GM19351 (cell line): ENCODE data around the gene RPP14.

Source experiments
- ATAC-seq: cut with Tn5 transposase; IDR thresholded peaks from one replicate; pipeline ENCODE4 v1.9.1; 2021; ENCODE audit warnings: mild to moderate bottlenecking, moderate library complexity; ENCODE audit not compliant: unreplicated experiment

The RPP14 gene

GRCh38 chr3:58291671-58292338, 14.2 kb upstream of the RPP14 start:
- ATAC-seq, result no peak

GRCh38 chr3:58292866-58293265, 13.2 kb upstream of the RPP14 start:
- ATAC-seq, result no peak

DNA sequence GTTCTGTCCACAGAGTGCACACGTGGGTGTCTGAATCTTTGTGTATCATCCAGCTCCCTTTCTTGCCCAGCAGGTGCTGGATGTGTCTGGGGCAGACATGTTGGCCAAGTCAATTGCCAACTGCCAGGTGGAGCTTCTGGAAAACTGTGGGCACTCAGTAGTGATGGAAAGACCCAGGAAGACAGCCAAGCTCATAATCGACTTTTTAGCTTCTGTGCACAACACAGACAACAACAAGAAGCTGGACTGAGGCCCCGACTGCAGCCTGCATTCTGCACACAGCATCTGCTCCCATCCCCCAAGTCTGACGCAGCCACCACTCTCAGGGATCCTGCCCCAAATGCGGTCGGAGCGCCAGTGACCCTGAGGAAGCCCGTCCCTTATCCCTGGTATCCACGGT, 12.5 kb upstream of the RPP14 start:
- ATAC-seq, result no peak

GRCh38 chr3:58296269-58296668, 9.8 kb upstream of the RPP14 start:
- ATAC-seq, result no peak

DNA sequence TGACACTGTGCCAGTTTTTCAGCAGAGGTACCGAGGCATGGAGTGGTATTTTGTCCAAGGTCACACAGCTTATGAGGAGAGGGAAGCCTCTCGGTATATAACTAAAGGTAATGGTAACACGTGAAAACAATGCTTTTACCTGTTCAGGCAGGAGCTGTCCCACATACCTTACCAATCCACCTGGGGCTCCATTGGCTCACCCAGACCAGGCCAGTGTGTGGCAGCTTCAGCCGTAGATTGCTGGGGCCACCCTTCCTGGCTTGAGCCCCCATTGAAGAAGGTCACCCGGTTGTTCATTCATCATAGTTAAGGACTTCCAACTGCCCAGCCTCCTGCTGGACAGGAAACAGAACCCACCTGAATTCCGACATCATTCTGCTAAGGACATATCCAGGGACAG, 9.2 kb upstream of the RPP14 start:
- no peak for ATAC-seq

DNA sequence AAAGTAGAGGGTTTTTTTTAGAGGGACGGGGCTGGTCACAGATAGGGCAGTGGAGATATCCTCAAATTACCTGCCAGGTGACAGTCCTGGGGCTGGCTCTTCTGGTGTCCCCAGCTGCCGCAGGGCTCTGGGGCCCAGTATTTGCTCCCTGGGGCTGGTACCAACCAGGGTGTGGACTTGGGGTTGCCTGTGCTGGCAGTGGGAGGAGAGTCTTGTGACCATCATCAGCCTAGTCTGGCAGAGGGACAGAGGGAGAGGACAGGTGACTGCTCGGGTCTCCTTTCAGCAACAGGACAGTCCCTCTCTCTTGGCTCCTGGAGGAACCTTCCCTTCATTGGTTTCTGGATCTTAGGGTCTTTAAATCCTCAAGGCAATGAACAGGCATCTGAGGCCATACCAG, 7.9 kb upstream of the RPP14 start:
- no peak for ATAC-seq

DNA sequence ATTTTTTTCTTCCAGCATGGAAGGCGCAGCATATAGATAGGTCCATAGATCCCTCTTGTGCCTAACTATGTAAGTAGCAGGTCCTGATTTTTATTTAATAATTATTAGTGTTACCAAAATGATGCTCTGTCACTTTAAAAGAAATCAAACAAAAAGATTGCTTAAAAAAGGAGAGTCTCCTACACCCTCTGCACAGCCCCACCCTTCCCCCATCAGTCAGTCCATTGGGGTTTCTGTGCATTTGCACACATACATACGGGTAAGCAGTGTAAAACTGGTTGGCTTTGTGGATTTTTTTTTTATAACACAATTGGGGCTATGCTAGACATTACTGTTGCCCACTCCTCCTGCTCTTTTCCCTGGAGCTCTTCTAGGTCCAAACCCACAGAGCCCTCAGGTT, 7.0 kb upstream of the RPP14 start:
- ATAC-seq, result no peak

GRCh38 chr3:58299839-58300516, 6.1 kb upstream of the RPP14 start:
- no peak for ATAC-seq

DNA sequence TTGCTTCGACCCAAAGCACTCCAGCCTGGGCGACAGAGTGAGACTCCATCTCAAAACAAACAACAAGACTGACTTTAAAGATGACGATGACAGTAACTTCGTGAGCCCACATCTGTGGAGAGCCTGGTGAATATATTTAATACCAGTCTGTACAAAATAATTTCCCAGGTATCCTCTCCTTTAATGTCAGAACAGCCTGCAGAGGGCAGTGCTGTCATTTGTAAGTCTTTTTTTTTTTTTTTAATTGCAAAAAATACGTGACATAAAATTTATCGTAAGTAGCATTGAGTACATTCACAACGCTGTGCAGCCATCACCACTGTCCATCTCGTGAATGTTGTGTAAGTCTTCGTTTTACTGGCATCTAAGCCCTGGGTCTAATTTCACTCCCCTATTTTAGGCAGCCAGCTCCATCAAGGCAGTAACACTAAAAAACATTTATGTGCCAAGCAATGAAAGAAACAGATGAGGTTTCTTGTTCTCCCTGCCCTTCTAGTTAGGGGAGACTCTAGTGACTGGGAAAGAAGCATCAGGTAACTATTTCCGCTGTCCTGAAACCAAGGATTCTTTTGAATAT, 1.7 kb downstream of the RPP14 start:
- ATAC-seq, result no peak

DNA sequence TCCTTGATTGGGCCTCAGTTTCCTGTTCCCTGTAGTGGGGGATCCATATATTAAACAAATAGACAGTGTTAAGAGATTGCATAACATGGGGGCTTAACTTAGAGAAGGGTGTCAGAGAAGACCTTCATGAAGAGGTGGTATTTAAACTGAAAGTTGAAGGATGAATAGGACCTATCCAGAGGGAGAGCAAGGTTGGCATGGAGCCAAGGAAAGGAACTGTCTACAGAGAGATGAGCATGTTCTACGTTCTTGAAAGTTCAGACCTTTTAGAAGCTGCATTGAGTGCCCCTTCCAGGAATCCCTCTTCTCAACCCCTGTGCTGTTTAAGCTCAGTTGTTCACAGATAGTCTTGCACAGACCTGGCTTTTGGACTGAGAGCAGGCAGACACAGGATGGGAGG, 2.7 kb downstream of the RPP14 start:
- no peak for ATAC-seq

DNA sequence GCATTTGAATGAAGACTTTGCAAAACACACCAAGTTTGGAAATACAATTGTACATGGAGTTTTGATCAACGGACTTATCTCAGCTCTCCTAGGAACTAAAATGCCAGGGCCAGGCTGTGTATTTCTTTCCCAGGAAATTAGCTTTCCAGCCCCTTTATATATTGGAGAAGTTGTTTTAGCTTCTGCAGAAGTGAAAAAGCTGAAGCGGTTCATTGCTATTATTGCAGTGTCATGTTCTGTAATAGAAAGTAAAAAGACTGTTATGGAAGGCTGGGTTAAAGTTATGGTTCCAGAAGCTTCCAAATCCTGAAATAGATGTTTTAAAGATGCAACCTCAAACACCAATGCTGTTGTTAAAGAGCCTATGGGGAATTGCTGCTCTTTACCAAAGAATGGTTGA, 11.8 kb downstream of the RPP14 start:
- no peak for ATAC-seq

DNA sequence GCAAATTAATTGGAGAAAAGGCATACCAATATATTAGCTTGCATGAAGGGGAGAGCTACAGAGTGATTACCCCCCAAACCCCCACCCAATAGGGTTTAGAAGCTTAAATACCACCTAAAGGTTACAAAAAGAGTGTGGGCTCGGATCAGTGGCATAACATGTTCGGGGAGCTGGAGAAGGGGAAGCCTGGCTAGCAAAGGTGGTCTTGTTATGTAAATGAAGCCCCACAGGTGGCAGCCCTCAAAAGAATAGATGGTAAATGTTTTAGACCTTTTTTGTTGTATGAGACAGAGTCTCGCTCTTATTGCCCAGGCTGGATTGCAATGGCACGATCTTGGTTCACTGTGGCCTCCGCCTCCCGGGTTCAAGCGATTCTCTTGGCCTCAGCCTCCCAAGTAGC, 15.7 kb downstream of the RPP14 start:
- no peak for ATAC-seq

DNA sequence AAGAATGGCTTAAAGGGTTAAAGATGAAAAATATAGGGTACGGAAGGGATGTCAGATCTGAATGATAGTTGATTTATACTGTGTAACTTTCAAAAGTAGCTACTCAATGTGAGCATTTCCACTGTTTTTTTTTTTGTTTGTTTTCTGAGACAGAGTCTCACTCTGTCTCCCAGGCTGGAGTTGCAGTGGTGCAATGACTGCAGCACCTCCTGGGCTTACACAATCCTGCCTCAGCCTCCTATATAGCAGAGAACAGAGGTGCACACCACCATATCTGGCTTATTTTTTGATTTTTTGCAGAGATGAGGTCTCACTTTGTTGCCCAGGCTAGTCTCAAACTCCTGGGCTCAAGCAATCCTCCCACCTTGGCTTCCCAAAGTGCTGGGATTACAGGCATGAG, 16.7 kb downstream of the RPP14 start:
- ATAC-seq, result no peak

GRCh38 chr3:58323529-58324390, 17.7 kb downstream of the RPP14 start:
- no peak for ATAC-seq

- no peak for ATAC-seq
Observed at GRCh38 chr3:58324391-58325390, 18.6 kb downstream of the RPP14 start.

GRCh38 chr3:58325525-58325992, 19.5 kb downstream of the RPP14 start:
- no peak for ATAC-seq

DNA sequence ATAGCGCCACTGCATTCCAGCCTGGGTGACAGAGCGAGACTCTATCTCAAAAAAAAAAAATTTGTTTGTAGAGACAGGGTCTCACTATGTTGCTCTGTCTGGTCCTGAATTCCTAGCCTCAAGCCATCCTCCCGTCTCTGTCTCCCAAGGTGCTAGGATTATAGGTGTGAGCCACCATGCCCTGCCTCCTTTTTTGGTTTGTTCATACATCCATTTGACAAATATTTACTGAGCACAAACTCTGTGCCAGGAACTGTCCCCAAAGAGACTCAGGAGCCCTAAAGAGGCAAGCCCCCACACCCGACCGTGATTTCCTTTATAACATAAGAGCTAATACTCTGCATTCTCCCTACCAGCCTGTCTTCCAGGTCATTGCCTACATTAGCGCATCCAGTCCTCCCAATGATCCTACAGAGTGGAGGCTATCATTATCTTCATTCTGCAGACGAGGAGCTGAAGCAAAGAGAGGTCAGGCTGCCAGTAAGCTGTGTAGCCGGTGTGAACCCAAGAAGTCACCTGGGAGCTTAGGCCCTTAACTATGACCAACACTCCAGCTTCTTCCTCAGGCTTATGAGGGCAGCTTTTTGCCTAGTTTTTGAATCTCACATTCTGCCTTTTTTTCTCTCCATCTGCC, 20.3 kb downstream of the RPP14 start:
- ATAC-seq, result no peak

- no peak for ATAC-seq
Observed at GRCh38 chr3:58329150-58329921, 23.3 kb downstream of the RPP14 start.

DNA sequence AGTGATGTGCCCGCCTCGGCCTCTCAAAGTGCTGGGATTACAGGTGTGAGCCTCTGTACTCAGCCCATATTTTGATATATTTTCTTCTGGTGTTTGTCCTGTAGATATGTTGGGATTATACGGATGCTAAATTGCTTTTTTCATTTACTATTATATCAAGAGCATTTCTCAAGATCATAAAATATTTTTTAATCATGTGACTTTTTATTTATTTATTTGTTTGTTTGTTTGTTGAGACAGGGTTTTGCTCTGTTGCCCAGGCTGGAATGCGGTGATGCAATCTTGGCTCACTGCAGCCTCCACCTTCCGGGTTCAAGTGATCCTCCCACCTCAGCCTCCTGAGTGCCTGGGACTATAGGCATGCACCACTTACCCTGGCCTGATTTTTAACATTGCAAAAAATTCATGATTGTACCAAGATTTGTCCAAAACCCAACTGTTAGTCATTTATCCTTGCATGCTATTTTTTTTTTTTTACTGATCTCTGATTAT, 23.9 kb downstream of the RPP14 start:
- ATAC-seq, result no peak
